ENCODE data around the gene KIF19. TPM values are rescaled to one million over a fixed set of nuclear protein-coding genes. Genes with fewer than 3 reads are reported as not detected.
"Not testable (repeated sequence)": the region's sequence is repeated elsewhere in the genome, so short reads cannot be mapped to it uniquely, and the experiment has no call there.

Gene KIF19, protein sequence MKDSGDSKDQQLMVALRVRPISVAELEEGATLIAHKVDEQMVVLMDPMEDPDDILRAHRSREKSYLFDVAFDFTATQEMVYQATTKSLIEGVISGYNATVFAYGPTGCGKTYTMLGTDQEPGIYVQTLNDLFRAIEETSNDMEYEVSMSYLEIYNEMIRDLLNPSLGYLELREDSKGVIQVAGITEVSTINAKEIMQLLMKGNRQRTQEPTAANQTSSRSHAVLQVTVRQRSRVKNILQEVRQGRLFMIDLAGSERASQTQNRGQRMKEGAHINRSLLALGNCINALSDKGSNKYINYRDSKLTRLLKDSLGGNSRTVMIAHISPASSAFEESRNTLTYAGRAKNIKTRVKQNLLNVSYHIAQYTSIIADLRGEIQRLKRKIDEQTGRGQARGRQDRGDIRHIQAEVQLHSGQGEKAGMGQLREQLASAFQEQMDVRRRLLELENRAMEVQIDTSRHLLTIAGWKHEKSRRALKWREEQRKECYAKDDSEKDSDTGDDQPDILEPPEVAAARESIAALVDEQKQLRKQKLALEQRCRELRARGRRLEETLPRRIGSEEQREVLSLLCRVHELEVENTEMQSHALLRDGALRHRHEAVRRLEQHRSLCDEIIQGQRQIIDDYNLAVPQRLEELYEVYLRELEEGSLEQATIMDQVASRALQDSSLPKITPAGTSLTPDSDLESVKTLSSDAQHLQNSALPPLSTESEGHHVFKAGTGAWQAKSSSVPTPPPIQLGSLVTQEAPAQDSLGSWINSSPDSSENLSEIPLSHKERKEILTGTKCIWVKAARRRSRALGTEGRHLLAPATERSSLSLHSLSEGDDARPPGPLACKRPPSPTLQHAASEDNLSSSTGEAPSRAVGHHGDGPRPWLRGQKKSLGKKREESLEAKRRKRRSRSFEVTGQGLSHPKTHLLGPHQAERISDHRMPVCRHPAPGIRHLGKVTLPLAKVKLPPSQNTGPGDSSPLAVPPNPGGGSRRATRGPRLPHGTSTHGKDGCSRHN
- 1.4 TPM for total RNA-seq (ENCODE audit: insufficient read depth, low replicate concordance)

DNA sequence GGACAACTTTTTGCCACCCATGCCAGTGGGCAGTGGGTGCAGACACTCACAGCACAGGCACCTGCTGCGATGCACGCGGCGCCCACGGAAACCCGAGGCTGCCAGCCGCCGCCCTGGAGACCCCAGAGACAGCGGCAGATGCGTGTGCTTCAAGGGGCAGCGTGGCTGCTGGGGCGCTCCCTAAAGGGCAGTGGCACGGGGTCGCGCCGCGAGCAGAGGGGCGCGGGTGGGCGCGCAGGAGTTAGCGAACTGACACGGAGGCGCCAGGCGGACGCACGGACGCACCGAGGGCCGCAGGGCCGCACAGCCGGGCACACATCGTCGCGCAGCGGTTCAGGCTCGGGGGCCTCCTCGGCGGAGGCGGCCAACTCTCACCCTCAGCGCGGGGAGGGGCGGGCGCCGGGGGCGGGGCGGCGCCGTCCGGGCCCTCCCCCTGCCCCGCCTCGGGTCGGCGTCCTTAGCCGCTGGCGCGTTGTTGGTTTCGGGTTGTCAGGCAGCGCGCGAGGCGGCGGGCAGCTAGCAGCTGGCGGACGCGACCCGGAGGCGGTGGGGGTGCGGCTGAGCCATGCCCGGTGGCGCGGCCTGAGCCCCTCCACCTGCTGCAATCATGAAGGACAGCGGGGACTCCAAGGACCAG lies at the start of gene KIF19:
KIF19 (plus strand) TSS at position 484 of the 637 bp plus-strand sequence; CDS start at position 608, 124 bp downstream.
- no peak for DNase-seq (ENCODE audit: low spot score)

DNA sequence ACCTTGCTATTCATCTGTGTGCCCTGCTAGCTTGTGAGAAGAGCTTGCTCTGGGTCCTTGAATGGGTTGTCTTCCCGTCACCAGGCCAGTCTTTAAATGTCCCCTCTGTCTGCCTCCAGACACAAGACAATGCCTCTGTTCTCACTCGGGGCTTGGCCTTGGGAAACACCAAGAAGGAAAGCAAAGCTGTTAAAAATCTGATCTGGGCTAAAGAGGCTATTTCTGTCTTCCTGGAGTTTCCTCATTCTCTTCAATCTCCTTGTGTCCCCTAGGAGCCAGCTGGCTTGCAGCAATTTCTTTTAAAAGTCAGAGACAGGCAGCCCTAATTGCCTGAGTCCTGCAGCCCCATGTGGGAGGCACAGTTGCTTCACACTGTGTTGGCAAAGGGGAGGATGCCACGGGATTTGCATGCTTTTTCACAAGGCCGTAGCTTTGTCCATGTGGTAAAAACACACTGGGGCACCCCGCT lies 49.5 kb upstream of the KIF19 start:
- DNase-seq (ENCODE audit: low spot score), result no peak

DNA sequence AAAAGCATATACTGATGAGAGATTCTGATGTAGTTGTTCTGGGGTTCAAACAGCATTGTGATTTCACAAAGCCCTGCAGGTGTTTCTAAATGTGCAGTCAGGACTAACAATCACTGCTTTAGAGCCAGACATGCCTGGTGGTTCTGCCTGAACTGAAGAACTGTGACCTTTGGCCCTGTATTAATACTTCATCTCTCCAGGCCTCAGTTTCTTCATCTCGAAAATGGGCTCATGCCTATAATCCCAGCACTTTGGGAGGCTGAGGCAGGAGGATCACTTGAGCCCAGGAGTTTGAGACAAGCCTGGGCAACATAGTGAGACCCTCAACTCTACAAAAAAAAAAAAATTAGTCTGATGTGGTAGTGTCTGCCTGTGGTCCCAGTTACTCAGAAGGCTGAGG lies 48.1 kb upstream of the KIF19 start:
- no peak for DNase-seq (ENCODE audit: low spot score)

DNA sequence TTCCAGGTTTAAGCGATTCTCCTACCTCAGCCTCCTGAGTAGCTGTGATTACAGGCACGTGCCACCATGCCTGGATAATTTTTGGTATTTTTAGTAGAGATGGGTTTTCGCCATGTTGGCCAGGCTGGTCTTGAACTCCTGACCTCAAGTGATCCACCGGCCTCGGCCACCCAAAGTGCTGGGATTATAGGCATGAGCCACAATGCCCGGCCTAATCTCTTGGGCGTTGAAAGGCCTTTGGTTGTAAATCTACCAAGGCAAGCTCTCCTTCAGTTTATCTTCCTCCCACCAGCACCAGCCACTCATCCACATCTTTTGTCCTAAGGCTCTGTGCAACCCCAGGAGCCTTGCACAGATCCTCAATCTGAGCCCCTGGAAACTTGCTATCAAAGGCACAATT lies 46.4 kb upstream of the KIF19 start:
- not testable (repeated sequence) for DNase-seq (ENCODE audit: low spot score)

DNA sequence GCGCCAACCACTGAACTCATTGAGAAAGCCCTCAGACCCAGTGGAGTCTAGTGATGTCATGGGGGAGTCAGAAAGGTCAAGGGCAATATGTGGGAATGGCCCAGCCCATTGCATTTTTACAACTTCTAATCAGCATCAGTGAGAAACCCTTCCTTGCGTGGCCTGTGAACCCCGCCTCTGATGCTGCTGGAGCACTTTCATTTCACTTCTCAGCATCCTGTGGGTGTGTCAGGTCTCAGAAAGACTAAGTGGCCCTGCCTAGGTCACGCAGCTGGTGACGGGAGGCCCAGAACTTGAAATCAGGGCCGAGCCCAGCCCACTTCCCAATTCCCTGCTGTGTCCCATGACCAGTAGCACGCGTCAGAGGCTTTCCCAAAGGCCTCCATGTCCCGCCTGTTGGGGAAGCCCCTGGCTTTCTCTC lies 45.9 kb upstream of the KIF19 start:
- DNase-seq (ENCODE audit: low spot score), result no peak

DNA sequence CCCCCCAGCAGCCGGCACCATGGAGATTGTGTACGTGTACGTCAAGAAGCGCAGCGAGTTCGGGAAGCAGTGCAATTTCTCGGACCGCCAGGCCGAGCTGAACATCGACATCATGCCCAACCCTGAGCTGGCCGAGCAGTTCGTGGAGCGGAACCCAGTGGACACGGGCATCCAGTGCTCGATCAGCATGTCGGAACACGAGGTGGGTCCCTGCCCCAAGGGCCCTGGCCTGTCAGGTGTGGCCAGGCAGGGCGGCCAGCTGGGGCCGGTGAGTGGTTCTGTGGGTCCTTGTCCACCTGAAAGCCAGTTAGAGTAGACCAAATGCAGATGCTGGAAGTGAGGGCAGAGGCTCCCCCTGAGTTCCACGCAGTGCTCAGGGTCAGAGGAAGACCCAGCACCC lies 44.2 kb upstream of the KIF19 start:
- DNase-seq (ENCODE audit: low spot score), result no peak

DNA sequence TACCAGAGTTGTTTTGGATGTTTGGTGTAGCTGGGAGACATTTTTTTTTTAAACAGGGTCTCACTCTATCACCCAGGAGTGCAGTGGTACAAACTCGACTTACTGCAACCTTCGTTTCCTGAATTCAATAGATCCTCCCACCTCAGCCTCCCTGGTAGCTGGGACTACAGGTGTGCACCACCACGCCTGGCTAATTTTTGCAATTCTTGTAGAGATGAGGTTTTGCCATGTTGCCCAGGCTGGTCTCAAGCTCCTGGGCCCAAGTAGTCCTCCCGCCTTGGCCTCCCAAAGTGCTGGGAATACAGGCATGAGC lies 43.8 kb upstream of the KIF19 start:
- DNase-seq (ENCODE audit: low spot score), result not testable (repeated sequence)

DNA sequence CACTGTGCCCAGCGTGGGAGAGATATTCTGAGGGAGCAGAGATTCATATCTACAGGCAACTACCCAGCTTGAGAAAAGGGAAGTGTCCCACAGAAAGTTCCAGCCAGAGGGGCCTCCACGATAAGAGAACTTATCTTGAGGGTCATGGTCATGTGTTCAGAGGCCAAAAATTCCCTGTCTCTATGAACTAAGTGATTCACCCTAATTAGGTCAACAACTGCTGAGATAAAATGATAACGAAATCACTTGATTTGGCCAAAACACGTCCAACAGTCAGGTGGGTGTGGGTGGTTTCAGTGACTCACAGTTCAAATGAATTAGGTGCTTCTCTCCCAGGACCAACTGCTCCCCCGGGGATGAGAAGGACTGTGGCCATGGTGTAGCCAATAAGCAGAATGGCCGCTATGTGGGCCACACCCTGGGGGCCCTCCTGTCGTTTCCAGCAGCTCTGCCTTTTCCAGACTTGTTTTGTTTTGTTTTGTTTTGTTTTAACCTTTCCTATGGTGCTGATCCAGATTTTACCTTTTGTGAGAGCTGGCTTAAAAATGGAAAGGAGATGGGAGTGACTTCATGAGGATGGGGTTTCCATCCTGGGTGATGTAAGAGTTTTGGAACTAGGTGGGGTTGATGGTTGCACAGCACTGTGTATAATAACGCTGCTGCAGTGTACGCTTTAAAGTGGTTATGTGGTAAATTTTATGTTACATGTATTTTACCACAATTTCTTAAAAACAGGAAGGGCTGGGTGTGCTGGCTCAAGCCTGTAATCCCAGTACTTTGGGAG lies 43.2 kb upstream of the KIF19 start:
- no peak for DNase-seq (ENCODE audit: low spot score)

DNA sequence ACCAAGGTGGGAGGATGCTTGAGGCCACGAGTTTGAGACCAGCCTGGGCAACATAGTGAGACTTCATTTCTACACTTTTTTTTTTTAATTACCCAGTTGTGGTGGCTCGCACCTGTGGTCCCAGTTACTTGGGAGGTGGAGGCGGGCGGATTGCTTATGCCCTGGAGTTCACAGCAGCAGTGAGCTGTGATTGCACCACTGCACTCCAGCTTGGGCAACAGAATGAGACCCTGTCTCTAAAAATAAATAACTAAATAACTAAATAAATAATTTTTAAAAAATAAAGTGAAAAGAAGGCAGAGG lies 42.7 kb upstream of the KIF19 start:
- DNase-seq (ENCODE audit: low spot score), result no peak

DNA sequence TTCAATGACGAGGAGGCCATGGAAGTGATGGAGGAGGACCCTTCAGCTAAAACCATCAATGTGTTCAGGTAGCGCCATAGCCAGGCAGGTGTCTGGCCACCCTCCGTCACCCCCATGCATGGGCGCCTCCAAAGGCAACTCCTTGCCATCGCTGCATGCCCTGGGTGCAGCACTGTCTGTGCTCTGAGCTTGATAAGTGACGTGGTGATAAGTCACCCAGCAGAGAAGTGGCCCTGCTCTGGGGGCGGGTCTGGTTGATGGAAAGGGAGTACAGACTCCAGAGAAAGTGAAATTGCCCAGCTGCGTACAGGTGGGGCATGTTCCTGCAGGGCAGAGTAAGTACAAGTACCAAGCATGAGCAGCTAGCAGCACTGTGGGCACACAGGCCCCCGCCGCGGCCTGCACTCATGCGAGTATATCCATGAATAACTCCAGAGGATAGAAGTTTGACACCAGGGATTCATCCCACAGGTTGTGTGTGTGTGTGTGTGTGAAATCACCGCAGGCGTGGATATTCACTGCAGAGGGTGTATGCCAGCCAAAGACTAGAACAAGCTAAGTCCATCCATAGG lies 38.9 kb upstream of the KIF19 start:
- DNase-seq (ENCODE audit: low spot score), result no peak

DNA sequence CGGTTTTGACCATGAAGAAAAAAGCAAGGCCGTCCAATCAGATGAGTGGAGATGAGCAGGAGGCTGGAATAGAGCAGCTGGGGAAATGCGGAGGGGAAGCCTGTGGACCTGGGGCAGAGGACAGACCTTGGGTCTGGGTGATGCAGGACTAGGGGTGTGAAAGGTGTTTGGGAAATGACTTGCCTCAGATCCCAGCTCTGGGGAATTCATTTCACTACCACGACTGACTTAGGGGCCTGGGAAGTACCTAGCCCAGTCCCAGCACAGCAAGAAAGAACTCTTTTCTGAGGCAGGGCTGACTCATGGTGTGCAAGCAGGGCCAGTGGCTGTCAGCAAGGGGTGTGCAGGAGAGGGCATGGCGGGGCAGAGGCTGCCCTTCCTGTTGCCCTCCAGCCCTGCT lies 37.2 kb upstream of the KIF19 start:
- DNase-seq (ENCODE audit: low spot score), result no peak

DNA sequence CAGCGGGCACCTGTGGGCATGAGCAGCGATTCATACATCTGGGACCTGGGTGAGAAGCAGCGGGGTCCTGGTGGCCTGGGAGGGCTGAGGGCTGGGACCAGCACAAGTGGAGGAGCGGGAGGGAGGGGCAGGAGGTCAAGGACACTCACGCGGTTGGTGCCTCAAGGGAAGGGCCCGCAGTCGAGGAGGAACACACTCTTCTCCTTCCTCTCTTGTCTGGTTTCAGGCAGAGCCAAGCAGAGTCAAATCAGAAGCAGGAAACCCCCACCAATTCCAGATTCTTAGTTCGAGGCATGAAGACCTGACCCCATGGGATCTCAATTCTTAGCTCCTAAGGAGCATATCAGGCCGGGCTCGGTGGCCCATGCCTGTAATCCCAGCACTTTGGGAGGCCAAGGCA lies 36.3 kb upstream of the KIF19 start:
- no peak for DNase-seq (ENCODE audit: low spot score)

DNA sequence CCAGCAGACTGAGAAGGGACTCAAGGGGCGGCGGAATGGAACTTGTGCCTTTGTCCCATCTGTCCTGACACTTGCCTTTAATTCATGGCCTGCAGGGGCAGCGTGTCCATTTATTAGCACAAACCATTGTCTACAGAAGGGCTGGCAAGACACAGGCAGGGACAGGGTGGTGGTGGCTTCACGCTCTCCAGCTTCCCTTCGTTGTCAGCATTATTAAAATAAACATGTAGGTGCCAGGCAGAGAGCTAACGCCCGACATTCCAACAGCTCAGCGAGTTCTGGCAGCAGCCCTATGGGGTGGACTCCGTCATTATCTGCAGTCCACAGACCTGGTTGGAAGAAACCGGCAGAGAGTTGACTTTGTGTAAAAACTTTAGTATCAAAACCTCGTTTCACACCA lies 35.7 kb upstream of the KIF19 start:
- peak; percentile 29 for DNase-seq (ENCODE audit: low spot score)

DNA sequence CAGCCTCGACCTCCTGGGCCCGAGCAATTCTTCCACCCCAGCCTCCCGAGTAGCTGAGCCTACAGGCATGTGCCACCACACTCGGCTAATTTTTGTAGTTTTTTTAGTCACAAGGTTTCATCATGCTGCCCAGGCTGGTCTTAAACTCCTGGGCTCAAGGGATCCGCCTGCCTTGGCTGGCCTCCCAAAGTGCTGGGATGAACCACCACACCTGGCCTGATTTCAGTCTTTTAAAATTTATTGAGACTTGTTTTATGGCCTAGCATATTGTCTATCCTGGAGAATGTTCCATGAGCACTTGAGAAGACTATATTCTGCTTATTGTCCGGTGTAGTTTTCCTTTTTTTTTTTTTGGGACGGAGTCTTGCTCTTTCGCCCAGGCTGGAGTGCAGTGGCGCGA lies 33.5 kb upstream of the KIF19 start:
- DNase-seq (ENCODE audit: low spot score), result no peak

DNA sequence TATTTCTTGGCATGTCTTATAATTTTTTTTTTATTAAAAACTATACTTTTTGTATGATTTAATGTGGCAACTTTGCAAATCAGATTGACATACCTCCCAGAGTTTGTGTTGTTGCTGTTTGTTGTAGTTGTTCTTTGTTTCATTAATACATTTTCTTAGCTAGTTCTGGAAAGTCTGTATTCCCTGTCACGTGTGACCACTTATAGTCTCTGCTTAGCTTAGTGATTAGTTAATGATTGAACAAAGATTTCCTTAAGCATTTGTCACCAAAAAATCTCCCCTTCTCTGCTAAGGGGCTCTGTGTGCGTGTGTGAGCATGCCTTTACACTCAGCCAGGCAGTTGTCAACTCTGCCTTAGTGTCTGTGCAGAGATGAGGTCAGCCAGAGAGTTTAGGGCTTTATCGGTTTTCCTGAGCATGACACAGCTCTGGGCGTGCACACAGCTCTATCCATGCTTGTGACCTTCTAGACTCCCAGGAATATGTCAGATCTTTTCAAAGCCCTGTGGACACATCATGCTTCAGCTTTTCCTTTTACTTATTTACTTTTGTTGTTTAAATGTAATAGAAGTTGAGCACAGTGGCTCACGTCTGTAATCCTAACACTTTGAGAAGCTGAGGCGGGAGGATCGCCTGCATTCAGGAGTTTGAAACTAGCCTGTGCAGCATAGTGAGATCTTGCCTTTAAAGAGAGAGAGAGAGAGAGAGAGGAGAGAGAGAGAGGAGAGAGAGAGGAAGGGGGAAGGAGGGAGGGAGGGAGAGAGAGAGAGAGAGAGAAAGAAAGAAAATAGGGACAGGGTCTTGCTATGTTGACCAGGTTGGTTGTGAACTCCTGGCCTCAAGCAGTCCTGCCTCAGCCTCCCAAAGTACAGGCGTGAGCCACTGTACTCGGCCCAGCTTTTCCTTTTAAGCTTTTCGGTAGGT lies 30.1 kb upstream of the KIF19 start:
- DNase-seq (ENCODE audit: low spot score), result peak; percentile 89

DNA sequence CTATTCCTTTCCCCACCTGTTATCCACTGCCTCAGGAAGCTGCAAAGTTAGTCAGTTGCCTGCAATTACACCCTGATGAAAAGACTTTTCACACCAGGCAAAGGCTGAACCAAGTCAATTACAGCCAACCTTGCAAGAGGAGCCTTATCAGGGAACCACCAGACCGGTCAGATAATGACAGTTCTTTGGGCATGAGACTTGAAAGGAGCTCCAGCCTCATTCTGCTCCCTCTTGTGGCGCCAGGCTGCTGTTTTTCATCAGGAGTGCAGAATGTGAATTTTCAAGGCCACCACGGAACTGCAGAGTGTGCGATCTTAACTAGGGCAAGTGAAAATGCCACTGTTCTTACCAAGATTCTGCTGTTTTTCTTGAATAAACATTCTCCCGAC lies 29.5 kb upstream of the KIF19 start:
- peak; percentile 91 for DNase-seq (ENCODE audit: low spot score)

DNA sequence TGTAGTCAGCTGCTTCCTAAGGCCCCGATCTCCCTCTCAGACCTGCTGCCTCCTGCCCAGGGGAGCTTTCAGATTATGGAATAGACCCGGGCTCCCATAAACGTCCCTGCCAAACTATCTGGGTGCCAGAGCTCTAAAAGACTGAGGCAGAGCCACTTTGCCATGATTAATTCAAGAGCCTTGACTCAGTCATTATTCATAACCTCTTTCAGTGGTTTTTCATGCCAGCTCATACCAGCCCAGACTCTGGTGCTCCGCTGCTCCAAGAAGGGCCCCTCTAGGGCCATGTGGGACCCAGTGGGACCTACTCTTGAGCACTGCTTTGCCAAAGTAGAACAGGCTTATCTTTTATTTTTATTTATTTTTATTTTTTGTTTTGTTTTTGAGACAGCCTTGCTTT lies 28.1 kb upstream of the KIF19 start:
- DNase-seq (ENCODE audit: low spot score), result no peak

DNA sequence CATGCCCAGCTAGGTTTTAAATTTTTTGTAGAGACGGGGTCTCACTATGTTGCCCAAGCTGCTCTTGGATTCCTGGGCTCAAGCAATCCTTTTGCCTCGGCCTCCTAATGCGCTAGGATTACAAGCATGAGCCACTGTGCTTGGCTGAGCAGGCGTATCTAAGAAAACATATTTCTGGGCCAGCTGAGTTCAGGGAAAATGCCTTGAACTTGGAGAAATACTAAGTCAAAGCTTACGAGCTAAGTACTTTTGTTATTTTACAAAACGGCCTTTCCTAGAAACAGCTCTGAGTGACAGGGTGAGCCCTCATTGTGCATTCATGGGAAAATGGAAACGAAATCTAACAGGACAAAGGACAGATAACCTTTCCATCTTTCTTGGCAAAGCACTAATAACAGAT lies 27.2 kb upstream of the KIF19 start:
- peak; percentile 96 for DNase-seq (ENCODE audit: low spot score)

DNA sequence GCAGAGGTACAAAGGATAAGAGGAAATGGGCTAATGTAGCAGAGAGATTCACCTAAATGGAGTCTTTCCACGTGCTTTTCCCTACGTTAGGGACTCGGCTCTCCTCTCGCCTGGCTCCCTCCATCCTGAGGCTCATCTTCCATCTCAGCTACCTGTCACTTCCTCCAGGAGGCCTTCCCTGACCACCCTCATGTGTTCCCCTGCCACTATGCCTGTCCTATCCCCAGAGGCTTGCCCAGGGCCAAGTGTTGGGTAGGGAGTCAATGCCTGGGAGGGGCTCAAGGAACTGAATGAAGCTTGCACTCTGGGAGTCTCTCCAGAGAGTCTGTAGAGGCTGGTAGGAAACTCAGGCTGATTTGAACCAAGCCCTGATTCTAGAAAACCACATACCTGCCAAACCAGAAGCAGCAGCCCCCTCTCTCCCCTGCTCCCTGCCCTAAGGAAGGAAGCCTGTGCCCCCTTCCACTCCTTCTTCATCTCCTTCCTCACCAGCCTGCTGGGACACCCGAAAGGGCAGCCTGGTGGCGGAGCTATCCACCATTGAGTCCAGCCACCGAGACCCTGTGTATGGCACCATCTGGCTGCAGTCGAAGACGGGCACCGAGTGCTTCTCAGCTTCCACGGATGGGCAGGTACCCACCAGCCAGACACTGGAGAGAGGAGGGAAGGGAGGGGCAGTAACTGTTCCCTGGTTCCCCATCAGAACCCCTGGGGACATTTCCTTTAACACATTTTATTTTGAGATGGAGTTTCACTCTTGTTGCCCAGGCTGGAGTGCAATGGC lies 26.6 kb upstream of the KIF19 start:
- no peak for DNase-seq (ENCODE audit: low spot score)

Data from umbilical cord (tissue), 2 donors.